ENCODE results near the gene UTS2B.

Gene UTS2B

DNA sequence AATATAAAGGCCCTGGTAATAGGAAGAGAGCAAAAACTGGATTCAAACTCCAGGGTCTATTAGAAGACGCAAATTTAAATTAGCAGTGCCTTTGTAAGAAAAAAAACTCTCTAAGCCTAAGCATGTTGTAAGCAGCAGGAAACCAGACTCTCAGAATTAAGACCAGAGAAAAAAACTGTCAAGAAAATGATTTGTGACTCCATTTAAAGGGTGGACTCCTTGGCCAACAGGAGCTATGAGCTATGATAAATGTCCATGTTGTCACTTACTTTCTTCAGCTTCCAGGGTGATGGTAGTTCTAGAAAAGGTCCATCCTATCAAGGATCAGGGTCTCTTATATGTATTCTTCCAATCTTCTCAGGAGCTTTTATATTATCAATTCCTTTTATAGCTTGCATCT lies 36.0 kb downstream of the UTS2B start:
- no peak overlapping the region for H3K27ac Mint-ChIP-seq
- no peak overlapping the region for H3K4me3 Mint-ChIP-seq
- H3K36me3 Mint-ChIP-seq (ENCODE audit: low read depth), result no peaks in the 10 kb centered on the region
- no peaks in the 10 kb centered on the region for H3K9me3 Mint-ChIP-seq
- TF ChIP-seq, protein P1, sequence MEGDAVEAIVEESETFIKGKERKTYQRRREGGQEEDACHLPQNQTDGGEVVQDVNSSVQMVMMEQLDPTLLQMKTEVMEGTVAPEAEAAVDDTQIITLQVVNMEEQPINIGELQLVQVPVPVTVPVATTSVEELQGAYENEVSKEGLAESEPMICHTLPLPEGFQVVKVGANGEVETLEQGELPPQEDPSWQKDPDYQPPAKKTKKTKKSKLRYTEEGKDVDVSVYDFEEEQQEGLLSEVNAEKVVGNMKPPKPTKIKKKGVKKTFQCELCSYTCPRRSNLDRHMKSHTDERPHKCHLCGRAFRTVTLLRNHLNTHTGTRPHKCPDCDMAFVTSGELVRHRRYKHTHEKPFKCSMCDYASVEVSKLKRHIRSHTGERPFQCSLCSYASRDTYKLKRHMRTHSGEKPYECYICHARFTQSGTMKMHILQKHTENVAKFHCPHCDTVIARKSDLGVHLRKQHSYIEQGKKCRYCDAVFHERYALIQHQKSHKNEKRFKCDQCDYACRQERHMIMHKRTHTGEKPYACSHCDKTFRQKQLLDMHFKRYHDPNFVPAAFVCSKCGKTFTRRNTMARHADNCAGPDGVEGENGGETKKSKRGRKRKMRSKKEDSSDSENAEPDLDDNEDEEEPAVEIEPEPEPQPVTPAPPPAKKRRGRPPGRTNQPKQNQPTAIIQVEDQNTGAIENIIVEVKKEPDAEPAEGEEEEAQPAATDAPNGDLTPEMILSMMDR (IDR thresholded peaks at IDR 0.05; ENCODE audit: unreplicated experiment in 3 of 3), result no peak
- no peaks in the 10 kb centered on the region for H3K4me1 Mint-ChIP-seq
- H3K27me3 Mint-ChIP-seq (ENCODE audit: low read depth), result peaks cover 4% of the 10 kb centered on the region

DNA sequence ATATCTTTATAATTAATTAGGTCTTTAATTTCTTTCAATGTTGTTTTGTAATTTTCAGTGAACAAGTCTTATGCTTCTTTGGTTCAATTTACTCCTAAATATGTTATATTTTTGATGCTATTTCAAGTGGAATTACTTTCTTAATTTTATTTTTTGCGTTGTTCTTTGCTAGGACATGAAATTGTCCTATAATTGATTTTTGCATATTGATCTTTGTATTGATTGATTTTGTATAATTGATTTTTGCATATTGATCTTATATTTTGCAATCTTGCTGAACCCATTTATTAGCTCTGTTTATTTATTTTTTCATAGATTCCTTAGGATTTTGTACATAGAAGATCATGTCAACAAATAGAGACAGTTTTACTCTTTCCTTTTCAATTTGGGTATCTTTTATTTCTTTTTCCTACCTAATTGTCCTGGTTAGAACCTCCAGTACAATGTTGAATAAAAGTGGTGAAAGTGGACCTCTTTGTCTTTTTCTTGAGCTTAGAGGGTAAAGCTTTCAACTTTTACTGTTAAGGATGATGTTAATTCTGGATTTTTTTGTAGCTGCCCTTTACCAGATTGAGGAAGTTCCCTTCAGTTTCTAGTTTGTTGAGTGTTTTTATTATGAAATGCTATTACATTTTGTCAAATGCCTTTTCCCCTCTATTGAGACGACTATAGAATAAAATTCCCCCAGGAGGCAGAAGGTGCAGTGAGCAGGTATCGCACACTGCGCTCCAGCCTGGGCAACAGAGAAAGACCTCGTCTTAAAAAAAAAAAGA lies 37.9 kb downstream of the UTS2B start:
- peaks cover 4% of the 10 kb centered on the region for H3K27me3 Mint-ChIP-seq (ENCODE audit: low read depth)
- H3K9me3 Mint-ChIP-seq, result no peaks in the 10 kb centered on the region
- no peaks in the 10 kb centered on the region for H3K4me1 Mint-ChIP-seq
- TF ChIP-seq, protein P1 (IDR thresholded peaks at IDR 0.05; ENCODE audit: unreplicated experiment in 3 of 3), result no peak
- no peaks in the 10 kb centered on the region for H3K36me3 Mint-ChIP-seq (ENCODE audit: low read depth)
- no peak overlapping the region for H3K27ac Mint-ChIP-seq
- H3K4me3 Mint-ChIP-seq, result no peak overlapping the region

DNA sequence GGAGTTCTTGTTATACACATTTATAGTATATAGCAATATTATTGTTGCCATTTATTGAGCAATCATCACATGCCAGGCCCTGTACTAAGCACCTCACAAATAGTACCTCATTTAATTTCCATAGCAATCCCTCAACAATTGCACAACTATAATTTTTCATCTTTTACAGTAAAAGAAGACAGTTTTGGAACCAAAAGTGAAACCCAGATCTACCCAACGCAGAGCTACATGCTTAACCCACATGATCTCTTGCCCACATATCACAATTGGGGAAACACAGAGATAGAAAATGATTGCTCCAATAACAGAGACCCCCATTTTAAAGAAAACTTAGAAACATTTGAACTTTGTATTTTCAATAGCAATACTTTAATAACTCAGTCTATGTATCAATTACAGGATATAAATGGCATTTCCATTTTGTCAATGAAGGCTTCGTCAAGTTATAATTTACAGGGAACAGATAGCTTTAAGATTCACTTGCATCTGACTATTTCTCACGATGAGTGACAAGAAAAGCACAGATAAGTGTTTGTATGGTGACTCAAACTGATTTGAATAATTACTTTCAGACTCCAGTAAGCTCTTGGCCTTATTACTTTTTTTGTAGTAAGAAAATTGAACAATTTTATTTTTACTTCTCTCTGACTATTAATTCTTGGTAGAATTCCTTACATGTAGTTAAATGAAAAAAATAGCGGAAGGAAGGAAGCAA lies 39.9 kb downstream of the UTS2B start:
- Mint-ChIP-seq H3K27ac (no peak overlapping the region), H3K36me3 (ENCODE audit: low read depth) (no peaks in the 10 kb centered on the region), H3K27me3 (ENCODE audit: low read depth) (no peaks in the 10 kb centered on the region), H3K9me3 (no peaks in the 10 kb centered on the region), H3K4me3 (no peak overlapping the region), H3K4me1 (no peaks in the 10 kb centered on the region)
- TF ChIP-seq, protein P1 (IDR thresholded peaks at IDR 0.05; ENCODE audit: unreplicated experiment in 3 of 3), result no peak

DNA sequence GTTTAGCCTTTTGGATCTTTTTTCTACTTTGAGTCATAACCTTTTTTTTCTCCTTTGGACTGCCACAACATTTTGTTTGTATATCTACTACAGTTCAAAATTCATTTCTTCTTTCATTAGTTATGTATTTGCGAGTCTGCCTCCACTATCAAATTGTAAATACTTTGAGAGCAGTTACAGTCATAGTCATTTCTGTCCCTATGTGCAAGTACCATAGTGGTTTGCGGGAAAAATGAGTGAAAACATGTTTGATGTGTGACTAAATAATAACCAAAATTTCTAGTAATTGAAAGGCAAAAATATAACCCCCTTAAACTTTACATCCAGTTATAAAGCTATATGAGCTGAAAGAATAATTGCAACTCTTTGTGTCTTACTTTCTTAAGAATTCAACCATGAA lies 46.9 kb downstream of the UTS2B start:
- Mint-ChIP-seq H3K27me3 (ENCODE audit: low read depth) (no peaks in the 10 kb centered on the region), H3K9me3 (no peaks in the 10 kb centered on the region), H3K4me3 (no peak overlapping the region), H3K4me1 (peaks cover 9% of the 10 kb centered on the region), H3K27ac (no peak overlapping the region), H3K36me3 (ENCODE audit: low read depth) (no peaks in the 10 kb centered on the region)
- TF ChIP-seq, protein P1 (IDR thresholded peaks at IDR 0.05; ENCODE audit: unreplicated experiment in 3 of 3), result no peak

DNA sequence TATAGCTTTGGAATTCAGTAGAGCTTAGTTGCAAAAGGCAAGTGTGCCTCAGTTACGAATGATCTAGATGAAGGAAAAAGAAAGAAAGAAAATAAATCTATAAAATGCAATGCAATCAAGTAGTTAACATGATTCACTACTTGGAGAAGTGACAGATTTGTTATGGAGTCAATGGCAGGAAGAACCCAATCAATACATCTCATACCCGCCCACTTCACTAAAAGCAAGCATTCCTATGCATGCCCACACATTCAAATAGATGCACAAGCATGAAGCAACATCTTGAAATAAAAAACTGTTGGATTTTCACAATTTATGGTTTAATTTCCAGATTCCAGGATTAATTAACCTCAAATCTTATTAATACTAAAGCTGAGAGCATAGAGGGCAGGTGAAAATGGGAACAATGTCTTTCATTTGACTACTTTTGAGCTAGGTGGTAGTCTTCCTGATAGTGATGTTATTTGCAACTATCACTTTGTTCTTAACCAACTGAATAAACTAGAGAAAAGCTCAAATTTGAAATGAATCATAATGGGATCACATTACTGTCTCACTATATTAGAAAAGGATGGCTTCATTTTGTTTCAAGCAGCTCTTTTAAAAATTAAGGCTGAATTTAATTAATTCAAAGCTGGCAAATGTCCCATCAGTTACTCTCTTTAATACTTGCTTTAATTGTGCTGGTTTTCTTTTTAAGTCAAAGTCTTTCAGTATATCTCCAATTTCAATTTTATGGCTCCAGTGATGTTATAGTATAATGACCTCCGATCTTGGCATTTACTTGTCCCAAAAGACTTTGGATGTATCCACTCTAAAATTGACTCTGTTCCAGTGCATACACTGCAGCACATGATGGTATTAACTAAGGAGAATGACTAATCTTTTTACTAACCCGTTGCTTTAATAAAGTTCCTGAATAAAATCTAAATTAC lies 47.8 kb downstream of the UTS2B start:
- H3K4me3 Mint-ChIP-seq, result no peak overlapping the region
- H3K27me3 Mint-ChIP-seq (ENCODE audit: low read depth), result no peaks in the 10 kb centered on the region
- H3K9me3 Mint-ChIP-seq, result no peaks in the 10 kb centered on the region
- no peaks in the 10 kb centered on the region for H3K36me3 Mint-ChIP-seq (ENCODE audit: low read depth)
- H3K27ac Mint-ChIP-seq, result no peak overlapping the region
- H3K4me1 Mint-ChIP-seq, result peaks cover 9% of the 10 kb centered on the region
- TF ChIP-seq, protein P1 (IDR thresholded peaks at IDR 0.05; ENCODE audit: unreplicated experiment in 3 of 3), result no peak

Measured in nephron (organoid).